HG02870 (cell line): ENCODE data around the gene MSANTD1.

ENCODE experiments used
- ATAC-seq: cut with Tn5 transposase; IDR thresholded peaks from one replicate; pipeline ENCODE4 v1.9.1; 2021; ENCODE audit warnings: mild to moderate bottlenecking, moderate library complexity; ENCODE audit not compliant: unreplicated experiment

Gene MSANTD1

DNA sequence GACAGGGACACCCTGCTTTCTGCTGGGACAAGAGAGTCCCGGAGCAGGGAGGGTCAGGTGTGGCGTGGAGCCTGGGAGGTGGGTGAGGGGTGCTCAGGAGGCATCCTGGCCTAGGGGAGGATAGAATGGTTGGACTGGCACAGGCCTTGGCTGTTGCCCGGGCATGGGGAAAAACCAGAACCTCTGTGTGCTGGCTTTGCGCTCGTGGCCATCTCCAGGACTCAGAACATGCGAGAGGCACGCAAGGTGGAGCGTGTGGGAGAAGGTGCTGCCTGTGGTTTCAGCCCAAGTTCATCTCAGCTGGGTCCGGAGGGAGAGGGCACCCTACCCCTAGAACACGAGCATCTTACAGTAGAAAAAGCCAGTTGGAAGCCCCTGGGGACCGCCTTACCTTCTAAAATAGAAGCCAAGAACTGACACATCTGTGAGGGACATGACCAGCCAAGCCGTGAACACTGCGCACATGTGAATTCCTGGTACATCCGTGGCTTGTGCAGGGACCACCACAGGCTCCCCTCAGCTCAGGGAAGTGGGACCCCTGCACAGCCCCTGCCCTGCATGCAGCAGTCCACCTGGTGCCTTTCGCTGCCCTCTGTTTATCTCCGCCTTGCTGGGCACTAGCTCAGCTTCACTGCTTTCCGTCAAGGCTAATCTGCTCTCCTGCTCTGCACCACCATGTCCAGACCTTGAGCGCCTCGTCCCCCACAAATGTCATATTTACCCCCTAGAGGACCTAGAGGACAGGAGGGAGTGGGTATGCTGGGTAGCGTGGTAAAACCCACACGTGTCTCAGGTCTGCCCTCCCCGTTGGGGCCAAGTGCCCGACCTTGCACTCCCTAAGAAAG is 13.5 kb downstream of the MSANTD1 start:
- ATAC-seq, result no peak

DNA sequence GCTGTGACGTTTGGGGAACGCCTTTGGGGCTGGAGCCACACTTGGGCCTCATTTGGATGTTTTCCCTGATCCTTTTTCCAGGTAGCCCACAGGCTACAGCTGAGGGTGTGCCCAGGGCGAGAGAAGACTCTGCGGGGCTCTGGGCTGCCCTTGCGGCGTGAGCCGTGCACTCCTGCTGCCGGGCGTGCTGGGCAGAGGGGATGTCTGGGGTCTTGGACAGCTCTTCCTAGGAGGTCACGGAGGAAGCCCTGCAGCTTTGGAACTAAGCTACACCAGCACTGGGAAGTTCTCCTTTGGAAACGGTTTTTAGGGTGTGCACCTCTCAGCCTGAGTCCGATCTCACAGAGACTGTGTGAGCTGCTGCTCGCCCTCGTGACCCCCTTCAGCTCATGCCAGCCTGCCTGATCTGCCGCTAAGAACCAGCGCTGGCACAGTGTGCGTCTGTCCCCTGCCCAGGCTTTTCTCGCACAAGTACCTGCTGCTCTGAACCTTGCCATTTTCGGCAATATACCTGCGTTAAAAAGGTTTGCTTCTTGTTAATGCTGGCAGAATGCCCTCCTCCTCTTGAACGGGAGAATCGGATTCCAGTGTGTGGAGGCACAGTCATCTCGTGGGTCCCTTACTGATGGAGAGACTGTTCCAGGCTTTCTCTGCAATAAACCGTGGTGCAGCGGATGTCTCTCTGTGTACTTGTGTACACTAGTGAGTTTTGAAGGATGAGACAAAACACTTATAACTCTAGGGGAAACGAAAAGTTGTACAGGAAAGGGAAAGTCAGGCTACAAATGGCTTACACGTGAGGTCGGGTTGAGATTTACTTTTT is 14.3 kb downstream of the MSANTD1 start:
- ATAC-seq, result no peak

DNA sequence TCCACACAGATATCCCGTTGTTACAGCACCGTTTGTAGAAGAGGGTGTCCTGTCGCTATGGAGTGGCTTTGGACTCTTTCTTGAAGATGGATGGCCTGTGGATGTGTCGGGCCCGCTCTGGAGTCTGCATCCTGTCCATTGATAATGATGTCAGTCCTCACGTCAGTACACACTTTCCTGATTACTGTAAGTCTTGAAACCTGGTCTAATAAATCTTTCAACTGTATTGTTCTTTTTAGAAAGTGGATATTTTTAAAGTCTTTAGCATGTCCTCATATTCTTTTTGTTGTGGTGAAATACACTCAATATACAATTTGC is 14.9 kb downstream of the MSANTD1 start:
- ATAC-seq, result no peak

DNA sequence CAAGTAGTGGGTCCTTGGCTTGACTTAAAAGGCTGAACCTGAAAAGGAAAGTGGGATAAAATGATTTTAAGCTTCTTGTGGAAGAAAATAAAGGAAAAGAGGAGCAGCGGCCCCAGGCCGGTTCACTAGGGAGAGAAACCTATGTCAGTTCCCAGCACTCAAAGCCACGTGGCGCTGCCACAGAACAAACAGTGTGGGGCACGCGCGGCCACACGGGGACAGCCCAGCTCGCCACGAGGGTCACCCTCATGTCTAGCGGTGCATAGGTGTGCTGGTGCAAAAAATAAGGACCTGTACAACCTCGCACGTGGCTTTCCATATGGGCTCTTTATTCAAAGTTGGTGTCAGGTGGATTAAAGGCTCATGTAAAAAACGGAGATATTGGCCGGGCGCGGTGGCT is 17.1 kb downstream of the MSANTD1 start:
- ATAC-seq, result no peak

DNA sequence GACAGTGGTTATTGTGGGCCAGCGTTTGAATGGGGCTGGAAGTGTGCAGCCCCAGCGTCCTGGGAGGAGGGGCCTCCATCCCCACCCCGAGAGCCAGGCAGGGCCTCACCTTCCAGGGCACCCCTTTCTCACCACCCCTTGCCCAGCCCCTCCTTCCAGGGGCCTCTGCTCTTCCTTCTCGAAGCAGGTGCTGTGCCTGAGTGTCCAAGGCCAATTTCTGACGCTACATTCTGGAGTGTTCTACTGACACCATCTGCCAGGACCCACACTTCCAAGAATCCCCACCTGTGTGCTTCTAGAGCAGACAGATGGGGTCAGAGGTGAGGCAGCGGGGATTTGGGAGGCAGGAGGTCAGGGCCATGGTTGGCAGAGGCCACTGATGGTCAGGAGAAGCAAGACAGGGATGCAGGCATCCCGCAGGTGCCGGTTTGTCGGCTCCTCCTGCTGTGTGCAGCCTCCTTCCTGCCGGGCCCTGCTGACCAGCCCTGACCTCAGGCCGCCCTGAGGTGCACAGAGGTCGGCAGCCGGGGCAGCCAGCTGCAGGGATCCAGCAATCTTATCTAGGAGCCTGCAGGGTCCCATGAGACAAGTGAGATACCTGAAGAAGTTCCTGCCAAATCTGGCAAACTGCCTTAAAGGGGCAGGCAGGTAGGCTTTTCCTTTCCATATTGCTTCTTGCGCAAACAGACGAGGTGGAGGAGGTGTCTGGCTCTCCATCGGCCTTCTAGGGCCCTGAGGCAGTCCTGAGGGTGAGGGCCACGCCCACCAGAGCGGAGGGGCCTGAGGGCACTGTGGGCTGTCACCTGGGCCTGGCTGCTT is 18.8 kb downstream of the MSANTD1 start:
- ATAC-seq, result no peak

DNA sequence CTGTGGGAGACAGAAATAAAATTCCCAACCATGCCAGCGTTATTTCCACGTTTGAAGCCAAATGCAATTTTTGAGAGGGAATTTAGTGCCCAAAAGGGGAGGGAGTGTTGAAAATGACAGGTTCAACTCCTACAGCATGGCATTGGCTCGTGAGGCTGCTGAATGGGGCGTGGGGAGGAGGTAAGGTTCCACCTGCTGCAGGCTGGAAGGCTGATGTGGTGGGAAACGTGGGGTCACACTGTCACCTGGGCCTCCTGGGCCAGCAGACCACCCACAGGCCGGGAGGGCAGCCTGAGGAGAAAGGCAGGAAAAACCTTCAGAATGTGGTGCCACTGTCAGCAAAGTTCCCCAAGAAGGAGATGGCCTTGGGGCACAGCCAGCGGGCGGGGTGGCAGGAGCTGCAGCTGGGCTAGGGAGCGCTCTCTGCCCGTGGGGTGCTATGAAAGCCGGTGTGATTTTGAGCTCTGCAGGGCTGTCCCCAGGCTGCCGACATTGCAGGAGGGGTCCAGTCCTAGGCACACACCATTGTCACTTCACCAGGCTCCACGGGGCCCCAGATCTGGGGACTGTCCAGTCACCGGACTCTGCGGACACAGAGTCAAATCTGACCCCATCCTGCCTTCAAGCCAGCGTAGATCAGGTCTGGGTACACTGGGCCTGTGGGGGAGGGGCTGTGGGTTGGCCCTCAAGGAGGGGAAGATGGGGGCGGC is 19.6 kb downstream of the MSANTD1 start:
- ATAC-seq, result no peak

DNA sequence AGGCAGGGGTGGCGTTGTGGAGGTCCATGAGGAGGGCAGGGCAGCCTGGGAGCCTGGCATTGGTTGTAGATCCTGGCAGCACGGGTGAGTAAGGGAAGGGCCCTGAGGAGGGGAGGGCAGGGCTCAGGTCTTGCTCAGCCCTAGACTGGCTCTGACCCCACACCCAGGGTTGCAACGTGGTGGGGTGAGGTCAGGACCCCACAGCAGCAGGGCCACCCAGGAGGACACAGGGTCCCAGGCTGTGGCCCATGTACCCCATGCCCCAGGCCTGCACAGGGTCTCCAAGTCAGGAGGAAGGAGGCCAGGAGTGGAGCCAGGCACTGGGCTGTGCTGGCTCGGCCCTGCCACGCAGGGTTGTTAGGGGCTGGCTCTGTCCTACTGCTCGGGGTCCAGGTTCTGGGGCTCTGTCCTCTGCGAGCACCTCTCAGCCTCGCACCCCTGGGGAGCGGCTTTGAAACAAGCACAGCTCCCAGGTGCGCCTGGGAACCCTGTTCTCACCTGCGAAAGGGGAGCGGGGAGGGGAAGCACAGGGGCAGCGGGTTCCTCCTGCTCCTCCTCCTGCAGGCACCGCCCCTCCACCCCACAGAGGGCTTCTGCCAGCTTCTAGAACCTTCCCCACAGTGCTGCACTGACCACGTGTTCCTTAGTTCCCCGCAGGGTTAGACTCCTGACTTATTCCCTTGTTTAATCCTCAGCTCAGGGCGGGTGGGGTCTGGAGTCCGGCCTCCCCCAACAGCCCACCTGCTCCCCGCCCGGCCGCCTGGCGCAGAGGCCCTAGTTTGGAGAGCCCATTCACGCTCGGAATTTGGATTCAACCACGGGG is 20.4 kb downstream of the MSANTD1 start:
- no peak for ATAC-seq

DNA sequence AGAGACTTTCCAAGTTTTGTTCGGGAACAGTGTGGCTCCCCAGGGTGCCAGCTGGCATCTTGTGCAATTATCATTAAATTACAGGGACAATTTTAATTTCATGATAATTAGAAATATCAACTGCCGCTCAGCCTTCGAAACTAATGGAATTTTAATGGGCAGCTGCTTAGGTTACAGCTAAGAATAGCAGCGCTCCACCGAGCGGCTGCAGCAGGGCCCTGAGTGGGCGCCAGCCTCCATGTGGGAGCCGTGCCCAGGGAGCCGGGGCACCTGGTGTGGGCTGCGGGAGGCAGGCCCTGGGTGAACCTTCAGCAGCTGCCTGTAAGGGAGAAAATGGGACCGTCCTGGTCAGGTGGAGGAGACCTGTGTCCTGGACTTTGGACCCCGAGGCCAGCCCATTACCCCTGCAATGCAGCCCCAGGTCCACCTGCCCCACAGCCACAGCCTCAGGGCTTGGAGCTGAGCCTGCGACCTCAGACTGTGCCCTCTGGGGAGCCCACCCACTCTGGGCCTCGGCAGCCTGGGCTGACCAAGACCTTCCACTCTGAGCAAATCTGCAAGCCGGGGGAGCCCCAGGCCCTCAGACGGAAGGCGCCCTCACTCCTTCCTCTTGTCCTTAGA is 21.1 kb downstream of the MSANTD1 start:
- no peak for ATAC-seq

DNA sequence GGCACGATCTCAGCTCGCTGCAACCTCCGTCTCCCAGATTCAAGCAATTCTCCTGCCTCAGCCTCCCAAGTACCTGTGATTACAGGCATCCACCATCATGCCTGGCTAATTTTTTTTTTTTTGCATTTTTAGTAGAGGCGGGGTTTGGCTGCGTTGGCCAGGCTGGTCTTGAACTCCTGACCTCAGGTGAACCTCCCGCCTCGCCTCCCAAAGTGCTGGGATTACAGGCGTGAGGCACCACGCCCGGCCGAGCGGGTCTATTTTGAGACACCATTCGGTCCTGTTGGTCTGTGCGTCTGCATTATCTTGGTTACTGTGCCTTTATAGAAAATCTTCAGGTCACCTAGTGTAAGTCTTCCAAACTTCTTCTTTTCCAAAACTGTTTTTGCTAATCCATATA is 22.2 kb downstream of the MSANTD1 start:
- ATAC-seq, result no peak

DNA sequence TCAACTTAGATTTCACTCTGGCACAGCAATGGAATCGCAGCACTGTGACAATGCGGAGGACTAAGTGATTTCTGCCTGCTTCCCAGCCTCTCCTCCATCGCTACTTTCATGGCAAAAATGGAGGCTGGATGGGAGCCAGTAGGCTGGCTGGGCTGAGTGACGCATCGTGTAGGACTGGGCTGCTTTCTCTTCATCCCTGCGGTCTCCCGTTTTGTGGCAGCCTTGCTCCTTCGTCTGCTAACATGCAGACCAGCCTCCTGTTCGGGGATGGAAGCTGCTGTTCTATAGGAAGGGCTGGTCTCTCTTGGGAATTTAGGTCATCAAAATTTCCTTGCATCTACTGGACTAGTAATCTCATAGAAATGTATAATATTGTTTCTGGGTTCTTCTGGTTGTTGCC is 28.0 kb downstream of the MSANTD1 start:
- ATAC-seq, result no peak

DNA sequence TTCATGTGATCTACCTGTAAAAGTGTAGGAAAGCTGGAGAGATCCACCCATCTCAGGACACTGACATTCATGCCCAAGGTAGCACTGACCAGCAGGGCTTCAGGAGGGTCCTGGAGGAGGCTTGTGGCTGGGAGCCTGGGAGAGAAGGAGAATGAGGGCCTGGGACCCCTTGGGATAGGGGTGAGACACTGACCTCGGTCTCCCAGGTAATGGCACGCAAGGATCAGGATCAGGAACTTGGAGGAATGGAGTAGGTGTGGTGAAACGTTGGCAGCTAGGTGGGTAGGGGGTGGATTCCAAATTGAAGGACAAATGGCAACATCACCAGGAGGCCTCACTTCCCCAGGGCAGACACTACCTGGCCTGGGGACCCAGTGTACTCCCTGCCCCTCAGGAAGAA is 31.5 kb downstream of the MSANTD1 start:
- ATAC-seq, result no peak

DNA sequence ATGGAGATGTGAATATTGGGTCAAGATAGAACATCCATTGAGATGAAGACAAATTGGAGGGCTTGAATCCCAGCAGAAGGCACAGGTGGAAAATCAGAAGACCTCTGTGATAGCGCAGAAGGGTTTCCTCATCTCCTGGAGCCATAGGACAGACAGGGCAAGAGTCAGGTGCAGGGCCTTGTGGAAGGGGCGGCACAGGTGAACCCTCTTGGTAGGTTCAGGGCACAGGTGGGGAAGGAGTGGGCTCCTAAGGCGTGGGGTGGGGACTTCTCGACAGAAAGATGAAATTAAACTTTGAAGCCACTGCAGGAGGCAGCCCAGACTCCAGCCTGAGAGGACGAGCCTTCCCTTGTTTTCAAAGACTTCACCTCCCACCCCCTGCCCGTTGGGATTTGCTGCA is 34.5 kb downstream of the MSANTD1 start:
- no peak for ATAC-seq

DNA sequence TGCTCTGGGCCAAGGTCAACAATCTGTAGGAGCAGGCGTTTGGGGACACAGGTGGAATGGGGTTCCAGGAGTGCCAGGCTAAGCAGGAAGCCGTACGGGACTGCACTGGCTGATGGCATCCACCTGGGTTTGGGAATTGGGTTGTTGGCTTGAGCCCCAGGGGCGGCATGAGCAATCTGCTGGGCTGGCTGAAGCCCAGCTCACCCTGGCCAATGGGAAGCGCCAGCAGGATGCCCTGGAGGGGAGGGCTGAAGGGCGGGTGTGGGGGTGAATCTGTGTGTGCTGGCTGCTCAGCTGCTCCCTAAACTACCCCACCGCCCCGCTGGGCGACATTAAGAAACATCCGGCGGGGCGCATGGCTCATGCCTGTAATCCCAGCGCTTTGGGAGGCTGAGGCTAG is 35.0 kb downstream of the MSANTD1 start:
- ATAC-seq, result no peak

DNA sequence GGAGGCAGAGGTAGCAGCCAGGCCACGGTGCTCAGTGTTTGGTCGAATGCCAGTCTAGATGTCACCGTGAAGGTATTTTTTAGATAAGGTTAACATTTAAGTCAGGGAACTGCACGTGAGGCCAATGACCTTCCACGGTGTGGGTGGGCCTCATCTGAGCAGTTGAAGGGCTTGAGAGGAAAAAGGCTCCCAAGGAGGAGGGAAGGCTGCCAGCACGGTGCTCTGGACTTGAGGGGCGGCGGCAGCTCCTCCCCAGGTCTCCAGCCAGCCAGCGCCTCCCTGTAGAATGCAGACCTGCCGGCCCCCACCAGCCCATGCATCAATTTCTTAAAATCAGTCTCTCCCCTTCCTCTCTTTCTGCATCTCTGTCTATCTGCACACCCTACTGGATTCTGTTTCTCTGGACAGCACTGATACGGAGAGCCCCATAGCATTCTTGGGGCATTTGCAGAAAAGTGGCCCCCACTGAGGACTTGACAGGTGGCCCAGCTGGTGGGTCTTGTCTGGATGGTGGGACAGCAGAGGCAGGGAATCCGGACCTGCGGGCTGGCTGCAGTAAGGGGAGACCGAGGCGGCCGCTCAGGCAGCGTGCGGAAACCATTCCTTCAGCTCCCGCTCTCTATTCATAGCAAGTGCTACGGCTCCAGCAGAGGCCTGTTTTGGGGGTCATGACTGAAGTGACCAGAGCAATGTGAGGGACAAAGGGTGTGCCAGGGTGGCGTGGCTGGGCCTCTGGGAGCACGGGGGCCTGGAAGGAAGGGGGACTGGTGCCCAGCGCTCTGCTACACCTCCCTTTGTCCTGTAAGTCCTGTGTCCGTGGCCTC is 36.0 kb downstream of the MSANTD1 start:
- no peak for ATAC-seq

DNA sequence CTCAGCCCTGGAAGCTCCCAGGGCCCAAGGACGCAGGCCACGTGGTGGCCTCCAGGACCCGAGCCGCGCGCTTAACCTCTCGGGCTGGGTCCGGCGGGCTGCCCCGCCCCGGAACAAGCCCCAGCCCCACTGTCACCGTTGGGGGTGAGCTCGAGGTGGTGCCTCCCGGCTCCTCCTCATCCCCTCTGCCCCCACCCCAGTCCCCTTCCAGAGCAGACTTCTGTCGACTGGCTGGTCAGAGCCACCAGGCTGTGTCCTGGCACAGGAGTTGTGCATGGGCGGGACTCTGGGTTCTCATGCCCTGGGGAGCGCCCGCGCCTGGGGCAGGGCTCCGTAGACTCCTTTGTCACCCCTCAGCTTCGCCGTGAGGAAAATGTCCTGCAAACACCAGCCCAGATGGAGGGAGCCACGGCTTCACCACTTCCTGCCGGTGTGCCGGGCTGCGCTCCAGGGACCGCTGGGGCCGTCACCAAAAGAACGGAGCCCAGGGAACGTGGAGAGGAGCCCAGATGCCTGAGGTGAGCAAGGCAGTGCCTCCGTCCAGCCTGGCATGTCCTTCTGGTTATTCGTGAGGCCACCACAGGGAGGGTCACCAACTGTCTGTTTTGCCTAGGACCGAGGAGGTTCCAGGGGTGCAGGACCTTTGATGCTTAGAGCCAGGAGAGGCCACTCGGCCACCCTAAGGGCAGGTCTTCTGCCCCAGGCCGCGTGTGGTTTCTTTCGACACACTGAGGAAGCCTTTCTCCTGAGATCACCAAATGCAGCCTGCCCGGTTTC is 36.8 kb downstream of the MSANTD1 start:
- peak; percentile 11 for ATAC-seq

DNA sequence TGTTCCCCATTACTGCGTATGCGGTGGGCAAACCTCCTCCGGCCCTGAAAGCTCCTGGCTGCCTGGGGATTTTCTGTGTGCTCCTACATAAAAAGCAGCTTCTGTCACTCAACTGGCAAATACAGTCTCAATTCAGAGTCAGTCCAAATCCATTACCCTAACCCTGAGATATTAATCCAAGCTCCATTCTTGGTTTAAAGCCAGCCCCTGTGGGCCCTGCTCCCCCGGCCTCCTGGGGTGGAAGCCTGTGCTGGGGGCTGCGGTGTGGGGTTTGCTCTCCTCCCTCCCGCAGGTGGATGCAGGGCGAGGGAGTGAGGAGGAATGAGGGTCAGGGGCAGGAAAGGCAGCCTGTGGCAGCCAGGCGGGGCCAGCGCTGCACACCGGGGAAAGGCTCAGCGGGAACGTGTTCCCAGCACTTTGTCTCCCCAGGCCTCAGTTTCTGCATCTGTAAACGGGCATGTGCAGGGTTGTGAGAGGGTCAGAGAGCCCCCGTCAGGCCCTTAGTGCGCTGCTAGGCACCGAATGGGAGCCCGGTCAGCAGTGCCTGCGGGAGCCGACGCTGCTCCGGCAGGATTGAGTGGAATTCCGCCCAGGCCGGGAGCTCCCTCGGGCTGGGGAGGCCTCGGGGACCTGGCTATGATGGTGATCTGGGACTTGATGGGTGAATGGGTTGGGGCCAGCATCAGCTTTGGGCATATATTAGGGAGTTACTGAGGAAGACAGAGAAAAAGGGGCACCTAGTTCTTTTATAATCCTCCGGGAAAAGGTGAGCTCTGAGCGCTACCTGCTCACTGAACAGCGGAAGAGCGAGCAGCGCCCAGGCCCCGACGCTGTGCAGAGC is 37.6 kb downstream of the MSANTD1 start:
- ATAC-seq, result peak; percentile 92
